Left renal pelvis (tissue), 4 donors: Measurements from ENCODE around the gene HS6ST3. TPM values are rescaled to one million over a fixed set of nuclear protein-coding genes. Genes with fewer than 3 reads are reported as not detected.

Experiments
- DNase-seq, 4 donors: peaks; one replicate each; pipeline ENCODE4 v3.0.0-alpha.2; 2013; ENCODE audit warnings: low read depth in 4 of 4, low spot score in 3 of 4
- polyA plus RNA-seq, 4 donors: library from polyadenylated mRNA; unstranded; fragments of 120-200 nt; gene quantifications; one replicate each; pipeline ENCODE4 v1.2.1, GENCODE V29; 2013; ENCODE audit not compliant: insufficient read length in 4 of 4

The HS6ST3 gene
- polyA plus RNA-seq, 4 donors = 2.6 to 5.4 (median 4.3) TPM

- DNase-seq = no peak
These were observed 546.2 kb downstream of the HS6ST3 start for GRCh38 chr13:96636001-96636709.

- no peak for DNase-seq
These were observed 547.1 kb downstream of the HS6ST3 start for GRCh38 chr13:96637039-96637438.

GRCh38 chr13:96646101-96646500 is 556.2 kb downstream of the HS6ST3 start:
- DNase-seq = no peak

DNA sequence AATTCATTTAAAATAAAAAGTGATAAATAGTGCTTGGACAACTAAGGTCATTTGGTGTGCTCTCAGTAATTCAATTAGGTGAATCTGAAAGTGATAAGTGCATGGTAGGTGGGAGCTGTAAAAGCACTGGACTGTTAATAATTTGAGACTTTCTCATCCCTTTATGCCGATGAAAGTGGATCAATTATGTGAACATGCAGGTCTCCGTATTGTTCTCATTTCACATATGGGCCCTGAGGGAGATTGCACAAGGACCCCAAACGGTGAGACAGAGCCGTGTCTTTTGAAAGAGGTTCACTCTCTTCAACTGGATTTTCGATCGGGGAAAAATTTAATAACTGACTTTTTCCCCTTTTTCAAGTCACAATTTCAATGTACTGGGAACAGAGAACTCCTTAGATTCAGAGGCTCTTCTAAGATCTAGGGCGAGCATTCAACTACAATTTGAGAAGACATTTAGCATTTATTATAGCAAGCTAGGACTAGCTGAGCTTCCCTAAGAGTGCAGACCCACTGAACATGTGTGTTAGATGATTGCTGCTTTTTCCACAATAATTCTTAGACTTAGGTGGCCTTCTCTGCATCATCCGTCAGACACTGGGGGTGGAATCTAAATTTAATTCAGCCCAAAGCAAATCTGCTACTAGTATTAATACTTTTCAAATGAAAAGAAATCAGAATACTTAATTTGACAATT is 556.8 kb downstream of the HS6ST3 start:
- no peak for DNase-seq

DNA sequence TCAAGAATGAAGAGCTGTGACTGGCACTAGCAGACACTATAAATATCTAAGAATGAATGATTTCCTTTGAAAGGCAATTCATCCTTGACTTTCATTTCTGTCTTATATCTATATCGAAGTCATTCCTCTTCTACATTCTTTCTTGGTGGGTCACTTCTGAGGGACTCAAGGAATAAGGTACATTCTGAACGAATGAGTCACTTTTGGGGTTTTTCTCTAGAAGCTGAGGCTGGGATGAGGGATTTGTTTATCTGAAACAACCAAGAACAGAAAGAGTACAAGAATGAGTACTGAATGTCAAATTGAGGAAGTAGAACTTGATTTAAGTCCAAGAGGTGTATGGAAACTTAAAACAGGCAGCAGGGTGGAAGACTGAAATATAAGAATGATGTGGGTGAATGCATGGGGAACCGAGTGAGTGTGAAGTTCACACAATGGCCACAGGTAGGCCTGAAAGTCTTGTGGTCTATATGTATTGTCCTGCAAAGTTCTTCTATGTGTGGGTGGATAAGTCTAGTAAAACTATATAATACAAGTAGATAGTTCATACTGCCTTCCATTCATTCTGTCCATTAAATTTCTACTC is 560.5 kb downstream of the HS6ST3 start:
- no peak for DNase-seq

GRCh38 chr13:96651598-96651997 is 561.7 kb downstream of the HS6ST3 start:
- DNase-seq = no peak

GRCh38 chr13:96652506-96652905 is 562.6 kb downstream of the HS6ST3 start:
- DNase-seq = no peak

DNA sequence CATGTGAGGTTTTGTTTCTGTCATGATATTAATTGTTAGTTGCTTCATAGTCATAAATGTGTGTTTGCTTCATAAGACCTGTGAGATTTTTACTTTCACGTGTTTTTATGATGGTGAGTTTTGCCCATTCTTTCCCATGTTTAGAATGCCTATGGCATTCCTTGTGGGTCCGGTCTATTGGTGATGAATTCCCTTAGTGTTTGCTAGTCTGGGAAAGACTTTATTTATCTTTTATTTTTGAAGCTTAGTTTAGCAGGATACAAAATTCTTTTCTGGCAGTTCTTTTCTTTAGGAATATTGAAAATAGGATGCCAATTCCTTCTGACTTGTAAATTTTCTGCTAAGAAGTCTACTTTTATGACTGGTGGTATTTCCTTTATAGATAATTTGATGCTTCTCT is 571.7 kb downstream of the HS6ST3 start:
- DNase-seq = no peak

DNA sequence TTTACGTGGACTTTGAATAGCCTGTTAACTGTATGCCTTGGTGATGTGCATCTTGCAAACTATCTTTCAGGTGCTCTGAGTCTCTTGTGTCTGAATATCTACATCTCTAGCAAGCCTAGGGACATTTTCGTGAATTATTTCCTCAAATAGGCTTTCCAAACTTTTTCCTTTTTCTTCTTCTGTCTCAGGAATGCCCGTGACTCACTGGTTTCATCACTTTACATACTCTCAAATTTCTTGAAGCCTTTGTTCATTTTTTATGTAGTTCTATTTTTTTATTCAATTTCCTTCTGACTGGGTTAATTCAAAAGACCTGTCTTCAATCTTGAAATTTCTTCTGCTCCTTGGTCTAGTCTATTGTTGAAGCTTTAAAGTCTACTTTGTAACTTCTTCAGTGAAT is 572.1 kb downstream of the HS6ST3 start:
- no peak for DNase-seq

GRCh38 chr13:96667294-96668018 is 577.5 kb downstream of the HS6ST3 start:
- DNase-seq = no peak

DNA sequence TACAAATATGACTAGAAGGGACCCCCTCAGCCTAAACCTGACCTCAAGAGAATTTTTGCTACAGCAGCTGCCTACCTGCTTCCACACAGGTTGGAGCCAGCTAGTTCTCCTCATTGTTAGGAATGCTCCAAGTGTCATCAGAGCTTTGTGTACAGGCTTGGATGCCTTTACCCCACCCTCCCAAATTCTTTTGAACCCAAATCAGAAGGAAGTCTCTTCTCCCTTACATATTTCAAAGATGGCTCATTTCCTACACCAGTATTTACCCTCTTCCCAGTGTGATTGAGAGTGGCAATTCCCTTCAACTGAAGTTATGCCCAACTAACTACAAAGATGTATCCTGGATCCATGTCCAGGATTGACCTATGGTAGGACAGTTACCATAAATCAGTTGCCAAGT is 581.2 kb downstream of the HS6ST3 start:
- DNase-seq = no peak

DNA sequence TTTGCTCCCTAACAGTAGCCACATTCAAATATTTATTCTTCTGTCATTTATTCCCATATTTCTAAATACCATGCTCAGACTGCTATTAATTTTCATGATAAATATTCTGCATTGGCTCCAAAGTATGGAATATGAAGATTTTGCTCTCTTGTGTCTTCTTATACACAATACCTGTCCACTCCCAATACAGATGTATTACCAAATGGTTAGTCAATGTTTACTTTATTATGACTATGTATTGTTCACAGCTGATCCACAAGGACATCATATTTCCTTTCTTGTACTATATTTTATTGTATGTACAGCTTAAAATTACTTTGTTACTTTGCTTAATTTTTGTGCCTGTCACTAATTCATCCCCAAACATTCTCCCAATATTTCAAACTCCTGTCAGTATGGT is 582.1 kb downstream of the HS6ST3 start:
- DNase-seq = no peak

- no peak for DNase-seq
These were observed 583.9 kb downstream of the HS6ST3 start for GRCh38 chr13:96673825-96674224.

DNA sequence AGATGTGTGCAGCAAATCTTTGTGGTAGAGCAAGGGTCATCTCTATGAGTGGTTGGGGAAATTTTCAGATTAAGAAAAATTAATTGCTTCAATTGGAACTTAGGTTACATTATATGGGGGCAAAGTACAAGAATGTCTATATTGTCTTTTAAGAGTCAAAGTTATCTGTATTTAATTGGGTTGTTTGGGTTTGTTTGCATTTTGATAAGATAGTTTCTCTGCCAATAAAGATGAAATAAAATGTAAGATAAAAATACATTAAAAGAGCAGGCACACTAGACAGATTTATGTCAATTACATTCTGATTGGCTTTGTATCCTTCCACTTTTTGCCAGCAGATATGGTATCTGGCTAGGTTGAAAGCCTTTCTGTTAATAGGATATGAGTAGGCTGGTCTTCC is 587.1 kb downstream of the HS6ST3 start:
- no peak for DNase-seq

DNA sequence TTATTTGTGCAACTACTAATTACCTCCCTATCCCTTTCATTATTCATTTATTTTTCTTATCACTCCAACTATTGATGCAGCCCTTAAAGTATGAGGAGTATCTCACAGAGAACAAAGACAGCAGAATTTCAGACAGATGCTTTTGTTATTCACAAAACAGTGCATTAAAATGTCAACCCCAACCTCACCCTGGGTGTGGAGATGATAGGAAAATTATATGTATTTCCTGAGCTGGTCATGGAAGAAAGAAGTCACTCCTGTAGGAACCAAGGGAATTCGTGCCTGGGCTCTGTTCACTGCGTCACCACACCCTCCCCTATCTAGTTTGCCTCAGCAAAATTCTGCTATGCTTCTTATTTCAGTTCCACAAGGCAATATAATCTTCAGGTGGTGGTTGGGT is 588.9 kb downstream of the HS6ST3 start:
- DNase-seq = no peak

GRCh38 chr13:96680898-96681297 is 591.0 kb downstream of the HS6ST3 start:
- DNase-seq = no peak

- DNase-seq = no peak
These were observed 591.9 kb downstream of the HS6ST3 start for GRCh38 chr13:96681766-96682165.

DNA sequence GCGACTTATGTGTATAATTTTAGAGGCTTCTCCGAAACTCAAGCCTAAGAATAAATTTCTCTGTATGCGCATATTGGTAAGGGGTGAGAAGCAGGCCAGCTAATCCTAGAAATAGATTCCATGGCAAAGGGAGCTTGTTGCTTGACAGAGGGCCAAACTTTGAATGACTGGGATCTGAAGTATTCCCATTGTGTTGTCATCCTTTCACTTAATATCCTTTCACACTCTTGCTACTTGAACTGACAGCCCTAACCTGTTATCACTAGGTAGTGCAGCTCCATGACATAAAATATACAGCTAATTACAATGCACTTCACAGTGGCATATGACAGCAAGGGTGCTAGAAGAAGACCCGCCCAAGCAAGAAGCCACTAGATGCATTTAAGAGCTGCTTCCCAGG is 594.6 kb downstream of the HS6ST3 start:
- DNase-seq = no peak

GRCh38 chr13:96684907-96685306 is 595.0 kb downstream of the HS6ST3 start:
- no peak for DNase-seq

DNA sequence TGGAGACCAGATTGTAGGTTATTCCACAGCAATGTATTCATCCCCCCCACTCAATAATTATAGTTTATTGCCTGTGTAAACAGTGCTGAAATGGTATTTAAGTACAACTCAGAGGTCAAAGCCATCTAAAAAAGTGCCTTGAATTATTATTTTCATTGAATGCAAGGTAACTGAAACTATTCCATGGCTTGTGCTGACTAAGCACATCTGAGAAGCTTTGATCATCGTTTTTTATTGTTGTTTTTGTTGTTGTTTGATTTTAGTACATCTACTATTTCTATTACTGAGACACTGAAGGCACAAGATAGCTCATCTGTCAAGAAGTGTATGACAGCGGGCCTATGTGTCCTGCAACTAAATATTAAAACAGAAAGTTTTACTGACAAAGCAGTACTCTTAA is 596.4 kb downstream of the HS6ST3 start:
- no peak for DNase-seq

GRCh38 chr13:96687191-96687590 is 597.3 kb downstream of the HS6ST3 start:
- no peak for DNase-seq
